GM19328 (cell line): ENCODE measurements around the gene EIF1.

Experiments
- ATAC-seq: cut with Tn5 transposase; IDR thresholded peaks from one replicate; pipeline ENCODE4 v1.9.1; 2021; ENCODE audit warnings: mild to moderate bottlenecking, moderate library complexity; ENCODE audit not compliant: unreplicated experiment

Gene EIF1

GRCh38 chr17:41654678-41655607, 33.7 kb upstream of the EIF1 start:
- no peak for ATAC-seq

- ATAC-seq: no peak
These were observed 33.0 kb upstream of the EIF1 start for GRCh38 chr17:41655611-41656111.

- no peak for ATAC-seq
These were observed 32.2 kb upstream of the EIF1 start for GRCh38 chr17:41656249-41657023.

GRCh38 chr17:41657176-41657754, 31.4 kb upstream of the EIF1 start:
- no peak for ATAC-seq

- no peak for ATAC-seq
These were observed 30.7 kb upstream of the EIF1 start for GRCh38 chr17:41657936-41658335.

- no peak for ATAC-seq
These were observed 29.8 kb upstream of the EIF1 start for GRCh38 chr17:41658846-41659245.

GRCh38 chr17:41659427-41660212, 29.1 kb upstream of the EIF1 start:
- no peak for ATAC-seq

GRCh38 chr17:41660221-41660711, 28.4 kb upstream of the EIF1 start:
- ATAC-seq: no peak

GRCh38 chr17:41663451-41664171, 25.1 kb upstream of the EIF1 start:
- no peak for ATAC-seq

GRCh38 chr17:41664172-41664457, 24.6 kb upstream of the EIF1 start:
- ATAC-seq: no peak

- ATAC-seq: no peak
These were observed 23.8 kb upstream of the EIF1 start for GRCh38 chr17:41664587-41665565.

- ATAC-seq: peak; percentile 61
These were observed 23.0 kb upstream of the EIF1 start for GRCh38 chr17:41665566-41666236.

- peak; percentile 16 for ATAC-seq
These were observed 22.4 kb upstream of the EIF1 start for GRCh38 chr17:41666237-41666641.

- ATAC-seq: peak; percentile 36
These were observed 21.9 kb upstream of the EIF1 start for GRCh38 chr17:41666708-41667279.

GRCh38 chr17:41667280-41668041, 21.2 kb upstream of the EIF1 start:
- no peak for ATAC-seq

- ATAC-seq: no peak
These were observed 16.5 kb upstream of the EIF1 start for GRCh38 chr17:41672153-41672552.
